Osteoblast (primary cell): ENCODE results near the gene OXSM. TPM values are rescaled to one million over a fixed set of nuclear protein-coding genes. Genes with fewer than 3 reads are reported as not detected.

Experiments
- DNase-seq: peaks from one replicate; pipeline ENCODE4 v3.0.0; 2011; ENCODE audit warnings: low spot score, mixed read lengths; ENCODE audit not compliant: insufficient read length; ENCODE audit errors: missing footprints
- H2AFZ ChIP-seq: 2 replicates; pipeline ENCODE4 v1.6.0; 2011; ENCODE audit warnings: mild to moderate bottlenecking, low read length
- H3K27ac ChIP-seq: 2 replicates; pipeline ENCODE4 v1.5.1; 2011; ENCODE audit warnings: mild to moderate bottlenecking, low read depth, low read length, moderate library complexity
- H3K27me3 ChIP-seq: 2 replicates; pipeline ENCODE4 v1.6.0; 2012; ENCODE audit warnings: mild to moderate bottlenecking, control low read depth, inconsistent platforms, low read length, moderate library complexity; ENCODE audit not compliant: insufficient read depth
- H3K36me3 ChIP-seq: 2 replicates; pipeline ENCODE4 v1.5.1; 2011; ENCODE audit warnings: mild to moderate bottlenecking, low read length, control low read depth, moderate library complexity; ENCODE audit not compliant: insufficient read depth
- H3K4me1 ChIP-seq: 2 replicates; pipeline ENCODE4 v1.5.1; 2011; ENCODE audit warnings: mild to moderate bottlenecking, low read length, control low read depth, moderate library complexity; ENCODE audit not compliant: insufficient read depth
- H3K4me2 ChIP-seq: 2 replicates; pipeline ENCODE4 v1.6.0; 2011; ENCODE audit warnings: mild to moderate bottlenecking, low read length; ENCODE audit not compliant: insufficient read depth
- H3K4me3 ChIP-seq: fragments of 200-600 bp; sonication (generic); 3 replicates; pipeline ENCODE4 v1.5.1; 2012; ENCODE audit warnings: mild to moderate bottlenecking, low read length, inconsistent platforms; ENCODE audit not compliant: insufficient read depth
- H3K79me2 ChIP-seq: 2 replicates; pipeline ENCODE4 v1.6.0; 2012; ENCODE audit warnings: mild to moderate bottlenecking, low read length, control low read depth, inconsistent platforms; ENCODE audit not compliant: insufficient read depth
- H3K9me3 ChIP-seq: 2 replicates; pipeline ENCODE4 v1.5.1; 2011; ENCODE audit warnings: low read depth, low read length, control low read depth
- H4K20me1 ChIP-seq: 2 replicates; pipeline ENCODE4 v1.6.0; 2012; ENCODE audit warnings: mild to moderate bottlenecking, low read length, control low read depth; ENCODE audit not compliant: insufficient read depth
- CTCF ChIP-seq: IDR thresholded peaks from 2 replicates; pipeline ENCODE4 v1.5.1; 2011; ENCODE audit warnings: mild to moderate bottlenecking, low read depth, low read length, moderate library complexity; ENCODE audit errors: extremely low read depth
- total RNA-seq: library from RNA; depleted of rRNA; stranded (reverse); fragments of >200 nt; gene quantifications from 2 replicates; pipeline ENCODE4 v1.2.3, GENCODE V29; 2012

The OXSM gene
- total RNA-seq, 1 donor: 11.2 TPM

- H2AFZ ChIP-seq: no peak overlapping the region
- H3K4me2 ChIP-seq: no peak overlapping the region
- H3K36me3 ChIP-seq: no peaks in the 10 kb centered on the region
- H3K9me3 ChIP-seq: no peaks in the 10 kb centered on the region
- no peak for DNase-seq
- no peaks in the 10 kb centered on the region for H3K27me3 ChIP-seq
- no peak overlapping the region for H3K4me3 ChIP-seq
- TF ChIP-seq CTCF: no peak
- H4K20me1 ChIP-seq: no peaks in the 10 kb centered on the region
- no peak overlapping the region for H3K27ac ChIP-seq
- no peaks in the 10 kb centered on the region for H3K4me1 ChIP-seq
- no peaks in the 10 kb centered on the region for H3K79me2 ChIP-seq
Measured at GRCh38 chr3:25830373-25831280, 40.7 kb downstream of the OXSM start.

DNA sequence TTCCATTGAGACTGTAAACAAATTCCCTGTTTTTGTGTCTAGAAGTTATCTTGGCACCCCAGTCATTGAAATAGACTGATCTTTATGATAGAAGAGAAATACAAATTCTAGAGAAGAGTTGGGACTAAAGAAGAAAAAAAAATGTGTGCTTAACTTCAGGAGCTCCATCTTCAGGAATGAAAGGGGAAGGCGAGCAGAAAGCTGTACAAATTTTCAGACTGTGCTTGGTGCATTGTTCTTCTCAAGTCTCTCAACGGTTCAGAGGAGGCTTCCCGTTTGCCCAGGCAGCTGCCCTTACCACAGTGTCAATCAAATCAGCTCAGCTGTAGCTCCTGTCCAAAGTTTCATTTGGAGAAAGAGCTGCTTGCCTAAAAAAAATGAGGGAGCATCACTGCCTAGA, 41.7 kb downstream of the OXSM start:
- Histone ChIP-seq H3K27me3 (no peaks in the 10 kb centered on the region), H3K36me3 (no peaks in the 10 kb centered on the region), H3K4me2 (no peak overlapping the region), H2AFZ (no peak overlapping the region), H4K20me1 (no peaks in the 10 kb centered on the region), H3K79me2 (no peaks in the 10 kb centered on the region), H3K27ac (no peak overlapping the region), H3K4me1 (no peaks in the 10 kb centered on the region), H3K4me3 (no peak overlapping the region), H3K9me3 (no peaks in the 10 kb centered on the region)
- TF ChIP-seq CTCF: peak; percentile 40
- no peak for DNase-seq

DNA sequence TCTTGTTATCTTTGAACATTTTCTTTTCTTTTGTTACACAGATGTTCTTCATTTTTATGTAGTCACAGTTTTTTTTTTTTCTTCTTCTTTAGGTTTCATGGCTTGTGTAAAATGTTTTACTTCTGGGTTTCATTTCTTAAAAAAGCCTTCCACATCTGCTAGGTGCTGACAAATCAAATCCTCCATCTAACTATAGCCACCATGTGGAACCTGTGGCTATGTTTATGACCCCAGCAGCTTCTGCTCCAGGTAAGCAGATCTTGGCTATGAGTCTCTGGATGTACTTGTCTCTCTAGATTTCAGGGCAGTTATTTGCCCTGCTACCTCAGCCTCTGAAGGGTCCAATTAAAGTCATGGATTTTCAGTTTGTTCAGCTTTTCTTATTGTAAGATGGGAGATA, 44.5 kb downstream of the OXSM start:
- H3K36me3 ChIP-seq: no peaks in the 10 kb centered on the region
- no peak overlapping the region for H3K4me2 ChIP-seq
- H4K20me1 ChIP-seq: no peaks in the 10 kb centered on the region
- H3K4me1 ChIP-seq: no peaks in the 10 kb centered on the region
- no peak overlapping the region for H3K27ac ChIP-seq
- TF ChIP-seq CTCF: no peak
- H3K9me3 ChIP-seq: no peaks in the 10 kb centered on the region
- no peak for DNase-seq
- H3K27me3 ChIP-seq: no peaks in the 10 kb centered on the region
- H3K4me3 ChIP-seq: no peak overlapping the region
- H3K79me2 ChIP-seq: no peaks in the 10 kb centered on the region
- H2AFZ ChIP-seq: no peak overlapping the region

DNA sequence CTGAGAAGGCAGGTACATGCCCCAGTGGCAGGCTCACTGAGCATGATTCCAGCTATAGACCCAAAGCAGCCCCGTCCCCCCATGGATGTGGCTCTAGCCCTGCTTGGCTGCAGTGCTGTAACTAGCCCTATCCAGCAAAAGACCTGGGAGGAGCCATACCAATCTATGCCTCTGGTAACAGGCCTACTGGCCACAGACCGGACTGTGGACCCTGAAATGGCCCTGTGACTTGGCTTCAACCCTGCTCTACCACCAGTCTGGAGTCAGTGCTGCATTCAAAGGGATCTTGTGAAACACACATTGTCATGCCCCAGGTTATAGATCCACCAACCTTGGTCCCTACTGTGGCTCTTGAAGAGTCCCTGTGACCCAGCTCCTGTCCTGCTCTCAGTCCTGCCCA, 46.7 kb downstream of the OXSM start:
- H4K20me1 ChIP-seq: no peaks in the 10 kb centered on the region
- no peak overlapping the region for H3K4me3 ChIP-seq
- TF ChIP-seq CTCF: no peak
- no peaks in the 10 kb centered on the region for H3K9me3 ChIP-seq
- no peaks in the 10 kb centered on the region for H3K27me3 ChIP-seq
- H3K4me1 ChIP-seq: no peaks in the 10 kb centered on the region
- no peaks in the 10 kb centered on the region for H3K36me3 ChIP-seq
- no peak for DNase-seq
- no peak overlapping the region for H2AFZ ChIP-seq
- no peak overlapping the region for H3K27ac ChIP-seq
- no peaks in the 10 kb centered on the region for H3K79me2 ChIP-seq
- H3K4me2 ChIP-seq: no peak overlapping the region
